Motor neuron (in vitro differentiated cells): Measurements from ENCODE around the gene GARIN5B. TPM values are rescaled to one million over a fixed set of nuclear protein-coding genes. Genes with fewer than 3 reads are reported as not detected.
"Not testable (repeated sequence)": the region's sequence is repeated elsewhere in the genome, so short reads cannot be mapped to it uniquely, and the experiment has no call there.

Source experiments
- ATAC-seq, 8 experiments: fragments of 200-7000 bp; cut with Tn5 transposase; replicated peaks in 6 of 8; 2 replicates each; pipeline ENCODE4 v1.8.0; 2021; ENCODE audit warnings: mild to moderate bottlenecking in 8 of 8, moderate library complexity in 8 of 8
- H3K27ac ChIP-seq, 2 donors: fragments of 250-450 bp; sonication (Bioruptor Pico); 2 replicates each; pipeline ENCODE4 v1.9.0; 2021; ENCODE audit warnings: antibody characterized with exemption in 2 of 2, mild to moderate bottlenecking in 2 of 2, moderate library complexity in 1 of 2
- H3K4me1 ChIP-seq, 2 donors: fragments of 250-450 bp; sonication (Bioruptor Pico); replicated peaks in 1 of 2; 2 replicates each; pipeline ENCODE4 v1.6.1; 2021; ENCODE audit warnings: antibody characterized with exemption in 2 of 2, mild to moderate bottlenecking in 2 of 2, moderate library complexity in 1 of 2
- H3K4me3 ChIP-seq, 5 donors: fragments of 250-450 bp; sonication (Bioruptor Pico); 2 replicates each; pipeline ENCODE4 v1.9.0; 2021; ENCODE audit warnings: antibody characterized with exemption in 5 of 5, mild to moderate bottlenecking in 5 of 5, moderate library complexity in 4 of 5
- WGBS, 10 experiments: fragments of 450-650 bp; shearing (Covaris generic); methylation state at CpG; one replicate each; pipeline ENCODE4 v1.0.0; 2022; 5-methylcytosine and 5-hydroxymethylcytosine counted together
- in situ Hi-C, 9 experiments: fragments of 400-800 bp; cut with MboI; loops; one replicate each; pipeline ENCODE4 v1.15.0; 2021; ENCODE audit warnings: low sequenced_read_pairs in 9 of 9, low pct_unique_long_range_greater_than_20kb in 2 of 9; ENCODE audit not compliant: unreplicated experiment in 9 of 9
- total RNA-seq, 8 experiments: library from RNA; unstranded; fragments of 300-600 nt; gene quantifications; 2 replicates each; pipeline versions ENCODE4 v1.2.3 to v1.2.4, GENCODE V29; 2022

The GARIN5B gene
- total RNA-seq, 8 experiments from 2014 or later, result 0.05 to 0.71 (median 0.14) TPM; not detected in 2

DNA sequence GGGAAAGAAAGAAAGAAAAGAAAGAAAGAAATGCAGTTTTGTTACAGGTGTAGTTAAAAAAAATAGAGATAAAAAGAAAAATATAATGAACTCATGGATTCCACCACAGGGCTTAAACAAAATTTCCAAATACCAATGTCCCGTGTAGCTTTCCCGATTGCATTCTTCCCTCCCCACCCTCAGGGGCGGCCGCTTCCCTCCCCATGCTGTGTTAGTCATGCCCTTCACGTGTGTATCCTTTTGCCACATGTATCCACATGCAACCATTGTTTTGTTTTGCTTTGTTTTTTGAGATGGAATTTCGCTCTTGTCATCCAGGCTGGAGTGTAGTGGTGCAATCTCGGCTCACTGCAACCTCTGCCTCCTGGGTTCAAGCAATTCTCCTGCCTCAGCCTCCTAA is 27.0 kb downstream of the GARIN5B start:
- 1 to 88% (median 67%) methylated on average over 2 to 7 of the region's 7 CpGs; no CpG with 5 or more reads in 2 of the 10 experiments for WGBS, 10 experiments
- Histone ChIP-seq H3K4me3 (no peak overlapping the region), H3K27ac (no peak overlapping the region), H3K4me1 (peaks cover 0 to 5% of the 10 kb centered on the region in 2 donors)
- ATAC-seq, result no peak
- in situ Hi-C loops, result no loop called here

DNA sequence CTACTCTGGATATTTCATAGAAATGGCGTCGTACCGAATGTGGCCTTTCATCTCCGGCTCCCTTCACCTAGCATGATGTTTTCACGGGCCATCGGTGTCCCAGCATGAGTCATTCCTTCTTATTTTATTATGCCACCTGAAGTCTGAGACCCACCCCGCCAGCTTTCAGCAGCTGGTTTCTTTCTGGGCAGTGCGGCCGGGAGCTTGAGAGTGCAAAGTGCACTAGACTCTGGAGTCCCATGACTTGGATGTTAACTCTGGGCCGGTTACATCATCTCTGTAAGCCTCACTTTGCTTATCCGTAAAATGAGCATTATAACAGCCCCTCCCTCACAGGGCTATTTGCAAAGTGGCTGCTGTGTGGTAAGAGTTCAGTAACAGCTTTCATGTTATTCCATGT is 29.2 kb downstream of the GARIN5B start:
- peak in 7 of 8 experiments; percentile 1 to 38 (median 16) for ATAC-seq
- Histone ChIP-seq H3K4me1 (peaks cover 0 to 5% of the 10 kb centered on the region in 2 donors), H3K4me3 (no peak overlapping the region), H3K27ac (no peak overlapping the region)
- 64 to 100% (median 80%) methylated on average over 3 to 10 of the region's 11 CpGs; no CpG with 5 or more reads in 1 of the 10 experiments for WGBS, 10 experiments
- in situ Hi-C loops, result no loop called here

DNA sequence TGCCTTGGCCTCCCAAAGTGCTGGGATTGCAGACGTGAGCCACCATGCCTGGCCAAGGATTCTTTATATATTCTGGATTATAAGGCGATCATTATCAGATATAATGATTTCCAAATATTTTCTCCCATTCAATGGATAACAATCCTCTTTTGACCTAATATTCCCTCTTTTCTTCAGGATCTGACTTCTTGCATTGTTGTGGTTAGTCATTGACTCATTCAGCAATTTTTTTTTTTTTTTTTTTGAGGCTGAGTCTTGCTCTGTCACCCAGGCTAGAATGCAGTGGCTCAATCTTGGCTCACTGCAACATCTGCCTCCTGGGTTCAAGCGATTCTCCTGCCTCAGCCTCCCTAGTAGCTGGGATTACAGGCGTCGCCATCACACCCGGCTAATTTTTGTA is 33.3 kb downstream of the GARIN5B start:
- H3K4me1 ChIP-seq, ATAC-seq, in situ Hi-C loops, H3K4me3 ChIP-seq, H3K27ac ChIP-seq: not testable (repeated sequence)
- WGBS, 10 experiments, result 0 to 100% (median 86%) methylated on average over 1 to 4 of the region's 6 CpGs; no CpG with 5 or more reads in 1 of the 10 experiments

DNA sequence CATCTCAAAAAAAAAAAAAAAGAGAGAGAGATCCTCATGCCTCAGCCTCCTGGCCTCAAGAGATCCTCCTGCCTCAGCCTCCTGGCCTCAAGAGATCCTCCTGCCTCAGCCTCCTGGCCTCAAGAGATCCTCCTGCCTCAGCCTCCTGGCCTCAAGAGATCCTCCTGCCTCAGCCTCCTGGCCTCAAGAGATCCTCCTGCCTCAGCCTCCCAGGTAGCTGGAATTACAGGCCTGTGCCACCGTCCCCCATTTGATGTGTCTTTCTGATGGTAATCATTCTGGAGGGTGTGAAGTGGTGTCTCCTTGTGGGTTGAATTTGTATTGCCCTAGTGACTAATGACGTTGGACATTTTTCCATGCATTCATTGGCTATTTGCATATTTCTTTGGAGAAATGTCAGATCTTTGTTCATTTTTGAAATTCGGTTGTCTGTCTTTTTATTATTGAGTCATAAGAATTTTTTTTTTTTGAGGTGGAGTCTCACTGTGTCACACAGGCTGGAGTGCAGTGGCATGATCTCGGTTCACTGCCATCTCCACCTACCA is 34.2 kb downstream of the GARIN5B start:
- H3K4me3 ChIP-seq, H3K27ac ChIP-seq, H3K4me1 ChIP-seq, in situ Hi-C loops: not testable (repeated sequence)
- ATAC-seq, result peak in 2 of 8 experiments; percentile 56 to 67
- WGBS, 10 experiments, result 14 to 91% (median 67%) methylated on average over 1 to 4 of the region's 4 CpGs; no CpG with 5 or more reads in 1 of the 10 experiments

DNA sequence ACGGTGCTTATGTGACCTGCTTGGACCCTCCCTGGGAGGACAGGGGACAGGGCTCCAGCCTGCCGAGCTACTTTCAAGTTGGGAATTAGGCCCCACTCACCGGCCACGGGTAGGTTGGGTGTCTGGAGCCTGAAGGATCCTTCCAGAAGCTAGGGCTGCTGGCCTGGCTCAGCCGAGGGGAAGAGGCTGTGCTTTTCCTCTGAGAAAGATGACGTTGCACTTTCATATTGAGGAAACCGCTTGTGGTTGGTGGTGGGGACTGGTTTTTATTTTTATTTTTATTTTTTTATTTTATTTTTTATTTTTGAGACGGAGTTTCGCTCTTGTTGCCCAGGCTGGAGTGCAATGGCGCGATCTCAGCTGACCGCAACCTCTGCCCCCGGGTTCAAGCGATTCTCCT is 37.9 kb downstream of the GARIN5B start, which contains the start of gene TMEM150B:
Gene TMEM150B, minus strand, starts transcription at position 170 of the 400 bp plus-strand sequence. CDS start 4,305 bp downstream, outside the sequence.
- H3K27ac ChIP-seq, result no peak within 1 kb of the TSS

DNA sequence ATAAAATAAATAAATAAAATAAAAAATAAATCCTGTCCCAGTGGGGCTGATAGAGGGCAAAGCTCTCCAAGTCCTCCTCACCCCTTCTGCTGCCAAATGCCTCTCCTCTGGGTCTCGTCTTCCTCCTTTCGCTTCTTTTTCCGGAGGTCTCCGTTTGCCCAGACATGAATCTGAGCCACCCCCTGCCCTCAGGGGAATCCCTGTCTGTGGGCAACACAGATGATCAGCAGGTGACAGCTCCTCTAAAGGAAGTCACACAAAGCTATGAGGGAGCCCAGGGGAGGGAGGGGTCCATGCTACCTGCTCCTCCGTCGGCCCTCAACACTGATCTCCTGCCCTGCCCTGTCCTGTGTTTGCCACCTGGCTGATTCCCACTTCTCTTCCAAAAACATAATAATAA is 38.4 kb downstream of the GARIN5B start:
- no peak overlapping the region for H3K27ac ChIP-seq
- no peak overlapping the region for H3K4me3 ChIP-seq
- 71 to 91% methylated on average over 1 to 4 of the region's 6 CpGs; no CpG with 5 or more reads in 8 of the 10 experiments for WGBS, 10 experiments
- H3K4me1 ChIP-seq, result peaks cover 0 to 2% of the 10 kb centered on the region in 2 donors
- in situ Hi-C loops, result no loop called here
- no peak for ATAC-seq

More for the DNA sequence above, 37.9 kb downstream of the GARIN5B start, which contains the start of gene TMEM150B:
- WGBS, 10 experiments, result 81 to 100% (median 94%) methylated on average over 1 to 11 of the region's 14 CpGs; no CpG with 5 or more reads in 1 of the 10 experiments
- ATAC-seq, result no peak
- H3K4me3 ChIP-seq, result no peak within 1 kb of the TSS
- no peaks in the 10 kb centered on the region for H3K4me1 ChIP-seq
- in situ Hi-C loops, result no loop called here

DNA sequence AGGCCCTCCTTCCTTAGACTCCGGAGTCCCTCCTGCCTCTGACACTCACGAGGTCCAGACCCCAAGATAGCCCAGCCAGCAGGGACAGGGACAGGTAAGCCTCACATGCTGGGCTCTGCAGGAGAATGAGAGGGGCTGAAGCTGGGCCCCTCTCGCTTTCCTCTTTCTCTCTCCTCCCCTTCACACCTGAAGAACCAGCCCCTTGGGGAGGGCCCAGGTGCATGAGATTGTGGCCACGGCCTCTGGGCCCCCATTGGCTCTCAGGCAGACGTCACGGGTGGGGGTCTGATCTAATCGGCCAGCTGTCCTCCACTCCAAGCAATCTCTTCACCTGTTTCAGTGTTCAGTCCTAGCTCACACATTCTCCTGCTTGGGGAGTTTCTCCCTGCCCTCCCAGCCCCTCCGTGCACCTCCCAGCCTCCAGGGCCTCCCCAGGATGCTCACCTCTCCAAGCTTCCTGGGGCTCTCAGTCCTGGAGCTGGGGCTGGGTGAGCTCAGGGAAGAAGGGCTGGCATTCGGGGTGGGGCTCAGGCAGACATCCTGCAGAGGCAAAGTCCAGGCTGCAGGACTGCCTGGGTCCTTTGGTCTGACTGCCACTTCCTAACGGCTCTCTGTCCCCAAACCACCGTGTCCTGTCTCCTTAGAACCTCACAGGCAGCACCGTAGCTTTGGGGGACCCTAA is 40.7 kb downstream of the GARIN5B start:
- ATAC-seq, result no peak
- in situ Hi-C loops, result no loop called here
- peaks cover 0 to 2% of the 10 kb centered on the region in 2 donors for H3K4me1 ChIP-seq
- 60 to 89% (median 67%) methylated on average over 1 to 4 of the region's 12 CpGs; no CpG with 5 or more reads in 7 of the 10 experiments for WGBS, 10 experiments
- no peak overlapping the region for H3K4me3 ChIP-seq
- no peak overlapping the region for H3K27ac ChIP-seq

DNA sequence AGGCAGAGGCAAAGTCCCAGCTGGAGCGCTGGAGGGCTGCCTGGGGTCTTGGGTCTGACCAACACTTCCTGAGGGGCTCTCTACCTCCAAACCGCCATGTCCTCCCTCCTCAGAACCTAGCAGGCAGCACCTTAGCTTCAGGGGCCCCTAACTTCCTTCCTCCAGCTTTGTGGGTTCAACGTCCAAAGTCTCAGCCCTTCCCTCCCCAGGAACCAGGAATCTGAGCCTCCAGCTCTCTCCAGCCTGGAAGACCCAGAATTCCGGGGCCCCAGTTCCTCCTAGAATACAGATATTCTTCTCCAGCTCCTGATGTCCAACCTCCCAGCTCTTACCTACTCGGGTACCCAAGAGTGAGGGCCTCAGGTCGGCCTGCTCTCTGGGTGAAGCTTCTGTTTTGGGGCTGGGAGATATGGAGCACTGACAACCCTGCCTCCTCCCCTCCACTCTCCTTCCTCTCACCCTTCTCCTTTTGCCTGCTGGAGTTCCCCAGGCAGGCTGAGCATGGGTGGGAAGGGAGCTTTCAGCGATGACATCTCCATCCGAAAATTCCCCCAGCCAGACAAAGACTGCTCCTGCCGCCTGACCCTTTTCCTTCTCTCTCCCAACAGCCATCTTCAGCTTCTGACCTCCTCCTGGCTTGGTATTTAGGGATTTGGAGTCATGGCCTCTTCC is 41.5 kb downstream of the GARIN5B start:
- WGBS, 10 experiments, result 20 to 100% (median 75%) methylated on average over 1 to 5 of the region's 9 CpGs; no CpG with 5 or more reads in 4 of the 10 experiments
- Histone ChIP-seq H3K4me1 (peaks cover 0 to 2% of the 10 kb centered on the region in 2 donors), H3K4me3 (no peak overlapping the region), H3K27ac (no peak overlapping the region)
- in situ Hi-C loops, result no loop called here
- no peak for ATAC-seq

DNA sequence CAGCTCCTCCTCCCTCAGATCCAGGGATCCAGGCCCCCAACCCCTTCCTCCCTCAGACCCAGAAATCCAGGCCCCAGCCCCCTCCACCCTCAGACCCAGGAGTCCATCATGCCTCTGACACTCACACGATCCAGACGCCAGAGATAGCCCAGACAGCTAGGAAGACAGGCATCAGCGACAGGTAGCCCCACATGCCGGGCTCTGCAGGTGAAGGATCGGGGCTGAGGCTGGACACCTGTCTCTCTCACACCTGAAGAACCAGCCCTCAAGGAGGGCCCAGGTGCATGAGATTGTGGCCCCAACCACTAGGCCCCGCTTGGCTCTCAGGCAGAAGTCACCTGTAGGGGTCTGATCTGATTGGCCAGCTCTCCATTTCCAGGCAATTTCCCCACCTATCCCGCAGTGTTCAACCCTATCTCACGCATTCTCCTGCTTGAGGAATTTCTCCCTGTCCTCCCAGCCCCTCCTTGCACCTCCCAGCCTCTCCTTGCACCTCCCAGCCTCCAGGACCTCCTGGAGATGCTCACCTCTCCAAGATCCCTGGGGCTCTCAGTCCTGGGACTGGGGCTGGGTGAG is 42.1 kb downstream of the GARIN5B start:
- Histone ChIP-seq H3K4me3 (no peak overlapping the region), H3K27ac (no peak overlapping the region), H3K4me1 (peaks cover 0 to 2% of the 10 kb centered on the region in 2 donors)
- ATAC-seq, result no peak
- in situ Hi-C loops, result no loop called here
- WGBS, 10 experiments, result 40 to 73% methylated on average over 1 to 2 of the region's 8 CpGs; no CpG with 5 or more reads in 8 of the 10 experiments

DNA sequence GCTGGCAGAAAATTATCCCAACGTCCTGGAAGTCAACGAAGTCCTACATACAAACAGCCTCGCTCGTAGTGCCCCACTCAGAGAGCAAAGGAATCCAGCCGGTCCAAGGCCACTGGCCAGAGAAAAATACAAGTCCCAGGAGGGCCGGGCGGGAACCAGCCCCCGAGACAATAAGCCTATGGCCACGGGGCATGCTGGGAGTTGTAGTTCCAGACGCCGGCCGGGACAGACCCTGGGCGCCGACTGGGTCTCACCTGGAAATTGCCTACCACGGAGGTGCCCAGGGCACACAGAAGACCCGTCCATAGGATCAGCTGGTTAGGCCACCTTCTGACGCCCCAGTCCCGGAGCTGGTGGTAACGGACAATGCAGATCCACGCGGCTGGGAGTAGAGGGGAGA is 43.3 kb downstream of the GARIN5B start:
- in situ Hi-C loops, result no loop called here
- peak overlapping the region in 2 of 5 donors; percentile 15 to 16 for H3K4me3 ChIP-seq
- 0 to 52% (median 13%) methylated on average over 1 to 13 of the region's 21 CpGs; no CpG with 5 or more reads in 4 of the 10 experiments for WGBS, 10 experiments

DNA sequence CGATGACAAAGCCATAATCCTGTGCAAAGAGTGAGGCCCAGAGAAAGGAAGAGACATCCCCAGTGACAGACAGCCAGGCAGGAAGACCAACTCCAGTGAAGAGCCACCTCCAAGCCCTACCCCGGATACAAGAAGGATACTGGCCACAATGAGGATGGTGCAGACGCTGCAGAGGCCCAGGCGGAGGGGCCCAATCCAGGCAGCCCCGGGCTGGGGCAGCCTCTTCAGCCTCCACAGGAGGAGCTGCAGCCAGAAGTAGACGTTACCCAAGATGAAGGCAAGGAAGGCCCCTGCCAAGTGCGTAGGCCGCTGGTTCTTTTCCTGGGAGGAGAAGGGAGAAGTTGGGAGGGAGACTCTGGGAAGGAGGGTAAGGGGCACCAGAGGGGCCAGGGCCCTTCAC is 46.4 kb downstream of the GARIN5B start:
- Histone ChIP-seq H3K27ac (no peak overlapping the region), H3K4me3 (no peak overlapping the region), H3K4me1 (peaks cover 0 to 2% of the 10 kb centered on the region in 2 donors)
- in situ Hi-C loops, result no loop called here
- WGBS, 10 experiments, result 53 to 87% (median 86%) methylated on average over 1 to 6 of the region's 8 CpGs; no CpG with 5 or more reads in 7 of the 10 experiments
- no peak for ATAC-seq

More for the DNA sequence above, 43.3 kb downstream of the GARIN5B start:
- Histone ChIP-seq H3K4me1 (peaks cover 0 to 2% of the 10 kb centered on the region in 2 donors), H3K27ac (no peak overlapping the region)
- ATAC-seq, result peak; percentile 76 to 98 (median 94)

DNA sequence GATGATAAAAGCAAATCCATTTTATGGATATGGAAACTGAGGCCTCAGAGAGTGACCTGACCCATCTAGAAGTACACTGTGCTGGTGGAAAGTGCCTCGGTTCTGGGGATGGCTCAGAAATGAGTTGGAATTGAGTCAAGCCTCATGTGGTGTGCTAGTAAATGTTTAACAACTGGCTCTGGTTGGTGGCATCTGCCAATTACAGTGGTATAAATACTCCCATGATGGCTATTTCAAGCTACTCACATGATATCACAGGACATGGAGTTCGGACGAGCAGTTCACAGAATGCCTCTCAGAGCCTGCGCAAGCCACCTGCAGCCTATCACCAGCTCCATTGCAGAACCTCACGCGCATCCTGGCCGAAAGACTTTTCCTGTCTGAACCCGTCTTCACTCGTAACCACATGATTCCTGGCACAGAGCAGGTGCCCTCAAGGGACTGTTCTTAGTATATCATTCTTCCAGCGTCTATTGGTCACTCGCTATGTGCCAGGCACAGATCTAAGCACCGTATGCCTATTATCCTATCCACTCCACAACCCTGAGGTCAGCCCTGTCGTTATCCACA is 47.0 kb downstream of the GARIN5B start:
- 50 to 80% (median 60%) methylated on average over 2 to 7 of the region's 13 CpGs; no CpG with 5 or more reads in 5 of the 10 experiments for WGBS, 10 experiments

More for the DNA sequence above, 47.0 kb downstream of the GARIN5B start:
- in situ Hi-C loops, result no loop called here
- Histone ChIP-seq H3K27ac (no peak overlapping the region), H3K4me3 (no peak overlapping the region), H3K4me1 (peaks cover 0 to 2% of the 10 kb centered on the region in 2 donors)
- ATAC-seq, result no peak
